ENCODE results near the gene GABRQ. TPM values are rescaled to one million over a fixed set of nuclear protein-coding genes. Genes with fewer than 3 reads are reported as not detected.

Gene GABRQ
- polyA plus RNA-seq (2011; rRNA removed) (not detected in 2 replicates), polyA minus RNA-seq (2011; rRNA and poly(A)+ RNA removed) (not detected in 2 replicates)

DNA sequence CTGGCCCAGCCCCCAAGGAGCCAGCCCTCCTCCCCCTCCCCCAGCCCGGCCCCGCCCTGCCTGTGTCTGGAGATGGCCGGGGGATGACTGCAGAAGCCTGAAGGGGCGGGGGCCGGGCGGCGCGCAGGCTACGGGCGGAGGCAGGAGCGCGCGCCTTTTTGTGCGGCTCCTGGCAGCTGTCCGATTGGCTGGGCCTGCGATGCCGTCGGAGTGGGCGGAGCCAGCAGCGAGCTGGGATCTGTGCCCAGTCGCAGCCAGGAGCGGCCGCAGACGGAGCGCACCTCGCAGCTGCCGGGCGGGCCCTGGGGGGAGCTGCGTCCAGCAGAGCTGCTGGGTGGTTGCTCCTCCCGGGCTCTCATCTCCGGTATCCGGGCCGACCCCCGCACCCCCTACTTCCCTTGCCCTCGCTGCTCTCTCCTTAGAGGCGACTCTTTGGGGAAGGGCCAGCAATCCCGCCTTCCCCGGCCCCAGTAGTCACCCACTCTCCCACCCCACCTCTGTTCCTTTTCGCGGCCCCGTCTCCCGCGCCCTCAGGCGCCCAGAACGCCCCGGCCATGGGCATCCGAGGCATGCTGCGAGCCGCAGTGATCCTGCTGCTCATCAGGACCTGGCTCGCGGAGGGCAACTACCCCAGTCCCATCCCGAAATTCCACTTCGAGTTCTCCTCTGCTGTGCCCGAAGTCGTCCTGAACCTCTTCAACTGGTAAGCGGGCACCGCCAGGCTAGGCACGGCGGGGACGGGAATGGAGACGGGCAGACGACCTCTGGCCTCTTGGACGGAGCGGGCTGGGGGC, at the start of gene GABRQ:
Gene GABRQ, plus strand, starts transcription at position 247 of the 794 bp plus-strand sequence. Its CDS starts 308 bp downstream, at position 555.
- ChIA-PET POLR2A (no interaction called here), CTCF (interaction anchor here (1.0 kb wide), 1 partner anchor 885 kb away, joined by 3 read pairs; no protein-coding TSS in a partner anchor)
- Histone ChIP-seq H3K27me3 (ENCODE audit: control insufficient read depth, insufficient read depth, low read length) (peaks cover 2% of the 10 kb centered on the region), H3K4me3 (ENCODE audit: low read depth, low read length) (no peak within 1 kb of the TSS), H3K36me3 (ENCODE audit: control insufficient read depth, insufficient read depth, low read length) (no peaks in the 10 kb centered on the region)
- DNase-seq (ENCODE audit: low read depth), result no peak
- TF ChIP-seq, protein P1, sequence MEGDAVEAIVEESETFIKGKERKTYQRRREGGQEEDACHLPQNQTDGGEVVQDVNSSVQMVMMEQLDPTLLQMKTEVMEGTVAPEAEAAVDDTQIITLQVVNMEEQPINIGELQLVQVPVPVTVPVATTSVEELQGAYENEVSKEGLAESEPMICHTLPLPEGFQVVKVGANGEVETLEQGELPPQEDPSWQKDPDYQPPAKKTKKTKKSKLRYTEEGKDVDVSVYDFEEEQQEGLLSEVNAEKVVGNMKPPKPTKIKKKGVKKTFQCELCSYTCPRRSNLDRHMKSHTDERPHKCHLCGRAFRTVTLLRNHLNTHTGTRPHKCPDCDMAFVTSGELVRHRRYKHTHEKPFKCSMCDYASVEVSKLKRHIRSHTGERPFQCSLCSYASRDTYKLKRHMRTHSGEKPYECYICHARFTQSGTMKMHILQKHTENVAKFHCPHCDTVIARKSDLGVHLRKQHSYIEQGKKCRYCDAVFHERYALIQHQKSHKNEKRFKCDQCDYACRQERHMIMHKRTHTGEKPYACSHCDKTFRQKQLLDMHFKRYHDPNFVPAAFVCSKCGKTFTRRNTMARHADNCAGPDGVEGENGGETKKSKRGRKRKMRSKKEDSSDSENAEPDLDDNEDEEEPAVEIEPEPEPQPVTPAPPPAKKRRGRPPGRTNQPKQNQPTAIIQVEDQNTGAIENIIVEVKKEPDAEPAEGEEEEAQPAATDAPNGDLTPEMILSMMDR (IDR thresholded peaks at IDR 0.05; ENCODE audit: insufficient read depth, low read depth, low read length), result no peak

DNA sequence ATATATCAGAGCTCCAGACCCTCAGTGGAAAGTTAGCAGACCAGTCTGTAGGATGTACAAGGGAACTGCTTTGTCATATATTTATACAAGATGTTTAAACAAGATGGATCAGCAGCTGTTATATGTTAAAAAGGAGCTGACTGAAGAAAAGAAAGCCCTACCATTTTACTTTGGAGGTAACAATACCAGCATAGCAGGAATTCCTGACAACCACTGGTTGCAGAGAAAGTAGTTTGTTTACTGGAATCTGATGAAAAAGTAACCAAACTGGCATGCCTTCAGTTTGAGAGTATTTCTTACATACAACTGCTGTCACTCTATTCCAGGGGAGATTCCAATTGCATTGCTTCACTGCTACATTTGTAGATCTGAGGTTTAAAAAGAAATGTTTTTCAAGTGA, 49.5 kb upstream of the GABRQ start:
- POLR2A ChIA-PET, result no interaction called here
- Histone ChIP-seq H3K4me3 (ENCODE audit: low read depth, low read length) (no peak overlapping the region), H3K36me3 (ENCODE audit: control insufficient read depth, insufficient read depth, low read length) (no peaks in the 10 kb centered on the region), H3K27me3 (ENCODE audit: control insufficient read depth, insufficient read depth, low read length) (no peaks in the 10 kb centered on the region)
- TF ChIP-seq, protein P1 (IDR thresholded peaks at IDR 0.05; ENCODE audit: insufficient read depth, low read depth, low read length), result no peak
- CTCF ChIA-PET, result no interaction called here
- DNase-seq (ENCODE audit: low read depth), result no peak

DNA sequence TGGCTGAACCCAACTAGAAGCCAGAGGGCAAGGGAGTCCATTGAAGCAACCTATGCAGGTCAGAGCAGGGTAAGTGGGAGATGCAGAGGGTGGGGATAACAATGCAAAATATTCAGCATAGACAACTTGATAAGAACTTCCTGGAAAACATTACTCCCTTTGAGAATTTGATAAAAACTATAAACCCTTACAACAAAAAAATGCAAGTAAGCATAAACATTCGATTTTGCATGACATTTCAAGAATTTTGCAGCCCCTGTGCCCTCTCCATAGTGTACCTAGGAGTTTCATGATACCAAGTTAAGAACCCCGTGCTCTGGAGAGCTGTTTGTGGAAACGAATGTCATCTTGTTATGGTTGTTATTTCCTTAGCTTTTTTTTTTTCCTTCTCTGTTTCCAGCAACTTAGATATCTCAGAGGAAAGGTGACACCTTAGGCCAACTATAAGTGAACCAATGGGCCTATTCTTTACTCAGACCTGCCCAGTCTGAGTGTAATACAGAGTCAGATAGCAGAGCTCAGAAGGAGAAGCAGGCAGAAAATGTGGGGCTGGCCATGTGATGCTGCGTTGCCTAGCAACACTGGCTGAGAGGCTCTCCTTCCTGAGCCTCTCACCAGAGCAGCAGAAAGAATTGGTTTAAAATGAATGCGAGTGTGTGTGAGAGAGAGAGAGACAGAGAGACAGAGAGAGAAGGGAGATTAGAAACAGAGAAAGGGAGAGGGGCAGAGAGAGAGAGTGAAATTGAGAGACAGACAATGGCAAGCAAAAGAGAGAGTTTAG, 36.7 kb upstream of the GABRQ start:
- CTCF ChIA-PET, result no interaction called here

DNA sequence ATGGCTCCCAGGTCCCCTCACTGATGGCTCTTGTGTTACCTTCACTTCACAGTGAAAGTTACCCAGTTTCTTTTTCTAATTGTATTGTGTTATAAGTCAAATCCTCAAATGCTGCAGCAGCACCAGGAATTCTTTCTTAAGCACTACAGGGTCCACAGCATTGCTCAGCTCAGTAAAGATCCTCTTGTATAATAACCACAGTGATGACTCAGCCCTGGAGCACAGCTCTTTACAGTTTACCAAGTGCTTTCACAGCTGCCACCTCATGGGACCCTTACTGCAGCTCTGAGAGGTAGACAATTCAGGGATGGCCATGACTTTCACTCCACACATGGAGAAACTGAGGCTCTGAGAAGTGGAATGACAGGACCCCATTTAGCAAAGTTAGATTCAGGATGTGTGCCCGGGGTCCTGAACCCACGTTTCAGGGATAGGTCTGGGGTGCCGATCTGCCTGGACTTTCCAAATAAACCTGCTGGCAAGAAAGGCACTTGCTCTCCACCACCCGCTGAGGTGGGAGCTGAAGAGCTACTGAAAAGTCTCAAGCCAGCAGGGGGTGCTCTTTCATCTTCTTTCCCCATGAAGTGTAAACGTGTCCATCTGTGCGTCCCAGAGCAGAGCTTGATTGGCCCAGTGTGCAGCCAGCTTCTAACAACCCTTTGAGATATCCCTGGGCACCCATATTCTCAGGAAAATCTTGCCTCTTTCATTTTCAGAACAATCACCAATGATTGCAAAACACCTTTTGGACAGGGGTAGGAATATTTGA, 35.7 kb upstream of the GABRQ start:
- Histone ChIP-seq H3K27me3 (ENCODE audit: control insufficient read depth, insufficient read depth, low read length) (no peaks in the 10 kb centered on the region), H3K4me3 (ENCODE audit: low read depth, low read length) (no peak overlapping the region), H3K36me3 (ENCODE audit: control insufficient read depth, insufficient read depth, low read length) (no peaks in the 10 kb centered on the region)
- ChIA-PET POLR2A (no interaction called here), CTCF (no interaction called here)
- TF ChIP-seq, protein P1 (IDR thresholded peaks at IDR 0.05; ENCODE audit: insufficient read depth, low read depth, low read length), result no peak
- no peak for DNase-seq (ENCODE audit: low read depth)

More for the DNA sequence above, 36.7 kb upstream of the GABRQ start:
- H3K4me3 ChIP-seq (ENCODE audit: low read depth, low read length), result no peak overlapping the region
- POLR2A ChIA-PET, result no interaction called here
- H3K27me3 ChIP-seq (ENCODE audit: control insufficient read depth, insufficient read depth, low read length), result no peaks in the 10 kb centered on the region
- H3K36me3 ChIP-seq (ENCODE audit: control insufficient read depth, insufficient read depth, low read length), result no peaks in the 10 kb centered on the region
- DNase-seq (ENCODE audit: low read depth), result no peak
- TF ChIP-seq, protein P1 (IDR thresholded peaks at IDR 0.05; ENCODE audit: insufficient read depth, low read depth, low read length), result no peak

All from BJ (cell line).